Tibial artery (tissue), 4 donors: ENCODE data around the gene IL17F.

Experiments
- DNase-seq, 2 donors: peaks; one replicate each; pipeline ENCODE4 v3.0.0-alpha.2; 2019
- H3K27ac ChIP-seq, 2 donors: fragments of 200-600 bp; sonication (generic) in 1 of 2; 1 replicate in 1 of 2; 2 replicates in 1 of 2; pipeline ENCODE4 v1.5.1; 2018 to 2019; ENCODE audit warnings: mild to moderate bottlenecking in 1 of 2
- H3K27me3 ChIP-seq, 2 donors: fragments of 200-600 bp; sonication (generic) in 1 of 2; one replicate each; pipeline versions ENCODE4 v1.5.1 to v1.6.0; 2016 to 2019
- H3K36me3 ChIP-seq, 3 donors: fragments of 200-600 bp; sonication (generic) in 2 of 3; one replicate each; pipeline ENCODE4 v1.5.1; 2016 to 2019; ENCODE audit warnings: mild to moderate bottlenecking in 2 of 3
- H3K4me1 ChIP-seq, 4 donors: fragments of 200-600 bp; sonication (generic) in 2 of 4; 1 replicate in 3 of 4; 2 replicates in 1 of 4; pipeline ENCODE4 v1.5.1; 2016 to 2019
- H3K4me3 ChIP-seq, 2 donors: fragments of 200-600 bp; sonication (generic) in 1 of 2; 1 replicate in 1 of 2; 2 replicates in 1 of 2; pipeline ENCODE4 v1.5.1; 2018 to 2019; ENCODE audit warnings: mild to moderate bottlenecking in 2 of 2
- H3K9me3 ChIP-seq, 3 donors: fragments of 200-600 bp; sonication (generic) in 1 of 3; one replicate each; pipeline ENCODE4 v1.5.1; 2016 to 2019
- intact Hi-C: fragments of 100-400 bp; cut with DNase I; formaldehyde crosslinking; loops from one replicate; pipeline ENCODE4 v1.15.0; 2023; ENCODE audit warnings: low total_unique reads
- TF ChIP-seq, protein P1 (sequence below), 2 experiments: fragments of 200-600 bp in 1 of 2; fragments of 450-650 bp in 1 of 2; IDR thresholded peaks; one replicate each; pipeline ENCODE4 v1.5.1; 2017 to 2019; ENCODE audit warnings: antibody characterized with exemption in 2 of 2, mild to moderate bottlenecking in 1 of 2, moderate library complexity in 1 of 2

IL17F gene

DNA sequence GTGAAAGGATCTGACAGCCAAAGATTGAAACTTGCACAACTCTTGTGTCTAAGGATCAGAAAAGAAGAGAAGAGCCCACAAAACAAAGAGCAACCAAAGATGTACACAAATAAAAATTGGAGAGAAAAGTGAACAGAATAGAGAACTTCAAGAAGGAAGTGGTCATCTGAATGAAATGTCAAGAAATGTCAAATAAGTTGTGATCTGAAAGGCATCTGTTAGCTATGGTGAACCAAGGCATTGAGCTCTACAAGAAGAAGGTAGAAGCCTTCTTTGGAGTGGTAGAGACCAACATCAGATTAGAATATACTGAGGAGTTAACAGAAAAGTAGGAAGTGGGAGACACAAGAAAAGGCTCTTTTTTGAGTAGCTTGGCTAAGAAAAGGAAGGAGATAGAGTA is 28.5 kb downstream of the IL17F start:
- Histone ChIP-seq H3K9me3 (no peaks in the 10 kb centered on the region), H3K27me3 (no peaks in the 10 kb centered on the region), H3K4me1 (no peaks in the 10 kb centered on the region), H3K27ac (no peak overlapping the region), H3K4me3 (no peak overlapping the region), H3K36me3 (no peaks in the 10 kb centered on the region)
- TF ChIP-seq, protein P1, sequence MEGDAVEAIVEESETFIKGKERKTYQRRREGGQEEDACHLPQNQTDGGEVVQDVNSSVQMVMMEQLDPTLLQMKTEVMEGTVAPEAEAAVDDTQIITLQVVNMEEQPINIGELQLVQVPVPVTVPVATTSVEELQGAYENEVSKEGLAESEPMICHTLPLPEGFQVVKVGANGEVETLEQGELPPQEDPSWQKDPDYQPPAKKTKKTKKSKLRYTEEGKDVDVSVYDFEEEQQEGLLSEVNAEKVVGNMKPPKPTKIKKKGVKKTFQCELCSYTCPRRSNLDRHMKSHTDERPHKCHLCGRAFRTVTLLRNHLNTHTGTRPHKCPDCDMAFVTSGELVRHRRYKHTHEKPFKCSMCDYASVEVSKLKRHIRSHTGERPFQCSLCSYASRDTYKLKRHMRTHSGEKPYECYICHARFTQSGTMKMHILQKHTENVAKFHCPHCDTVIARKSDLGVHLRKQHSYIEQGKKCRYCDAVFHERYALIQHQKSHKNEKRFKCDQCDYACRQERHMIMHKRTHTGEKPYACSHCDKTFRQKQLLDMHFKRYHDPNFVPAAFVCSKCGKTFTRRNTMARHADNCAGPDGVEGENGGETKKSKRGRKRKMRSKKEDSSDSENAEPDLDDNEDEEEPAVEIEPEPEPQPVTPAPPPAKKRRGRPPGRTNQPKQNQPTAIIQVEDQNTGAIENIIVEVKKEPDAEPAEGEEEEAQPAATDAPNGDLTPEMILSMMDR (IDR thresholded peaks at IDR 0.05), result no peak
- intact Hi-C loops, result no loop called here
- DNase-seq, result no peak

DNA sequence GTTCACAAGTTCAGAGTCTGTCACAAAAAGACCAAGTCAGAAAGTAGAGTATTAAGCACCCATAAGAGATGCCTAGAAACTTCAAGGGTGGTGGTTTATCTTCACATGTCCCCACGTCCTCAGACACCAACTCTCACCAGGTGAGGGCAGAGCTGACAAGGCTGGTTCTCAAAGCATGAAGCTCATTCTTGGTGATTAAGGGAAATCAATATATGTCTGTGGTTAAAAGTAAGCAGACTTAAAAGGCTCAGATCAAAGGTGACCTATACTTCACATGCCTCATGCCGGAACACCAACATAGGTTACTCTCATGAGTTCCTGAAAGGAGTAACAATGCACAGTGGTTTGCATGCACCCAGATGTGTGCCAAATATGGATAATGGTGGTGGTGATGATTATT is 31.2 kb downstream of the IL17F start:
- Histone ChIP-seq H3K36me3 (no peaks in the 10 kb centered on the region), H3K4me3 (no peak overlapping the region)
- TF ChIP-seq, protein P1 (IDR thresholded peaks at IDR 0.05), result no peak

DNA sequence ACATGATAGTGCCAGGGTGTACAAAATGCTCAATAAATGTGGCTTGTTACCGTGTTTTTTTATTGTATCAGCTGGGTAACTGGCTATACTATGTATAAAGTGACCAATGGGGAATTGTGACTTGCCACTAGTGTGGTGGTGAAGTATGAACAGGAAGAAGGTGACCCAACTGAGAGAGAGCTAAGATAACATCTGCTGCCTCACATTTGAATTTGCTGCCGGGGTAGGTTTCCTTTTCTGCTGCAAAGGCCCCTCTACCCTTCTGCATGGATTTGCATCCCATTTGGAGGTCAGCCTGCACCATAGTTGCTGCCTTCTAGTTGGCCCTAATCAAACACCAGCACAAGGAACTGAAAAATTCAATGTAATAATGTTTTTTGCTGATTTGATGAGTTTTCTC is 34.1 kb downstream of the IL17F start:
- Histone ChIP-seq H3K4me1 (no peaks in the 10 kb centered on the region), H3K36me3 (no peaks in the 10 kb centered on the region)

More for the DNA sequence above, 31.2 kb downstream of the IL17F start:
- intact Hi-C loops, result no loop called here
- H3K27me3 ChIP-seq, result no peaks in the 10 kb centered on the region
- no peaks in the 10 kb centered on the region for H3K4me1 ChIP-seq
- no peaks in the 10 kb centered on the region for H3K9me3 ChIP-seq
- no peak for DNase-seq
- no peak overlapping the region for H3K27ac ChIP-seq

DNA sequence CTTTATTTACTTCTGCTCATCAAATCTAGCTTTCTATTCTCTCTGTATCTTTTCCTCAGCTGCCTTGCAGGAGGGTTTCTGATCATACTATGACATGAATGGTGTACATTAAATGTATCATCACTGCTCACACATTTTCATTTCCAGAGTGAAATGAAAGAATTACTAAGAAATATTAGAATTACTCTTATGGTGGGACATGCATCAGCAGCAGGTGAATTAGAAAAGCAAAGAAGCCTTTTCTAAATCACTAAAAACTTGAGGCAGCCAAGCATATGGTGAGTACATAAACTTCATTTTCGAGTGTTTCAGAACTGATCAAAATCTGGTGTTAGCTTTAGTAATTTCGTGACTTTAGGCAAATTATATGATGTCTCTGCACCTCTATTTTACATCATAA is 34.5 kb downstream of the IL17F start:
- intact Hi-C loops, result no loop called here
- no peaks in the 10 kb centered on the region for H3K9me3 ChIP-seq
- TF ChIP-seq, protein P1 (IDR thresholded peaks at IDR 0.05), result no peak
- no peaks in the 10 kb centered on the region for H3K36me3 ChIP-seq
- H3K27ac ChIP-seq, result no peak overlapping the region
- H3K4me3 ChIP-seq, result no peak overlapping the region
- H3K4me1 ChIP-seq, result no peaks in the 10 kb centered on the region
- no peaks in the 10 kb centered on the region for H3K27me3 ChIP-seq
- no peak for DNase-seq

More for the DNA sequence above, 34.1 kb downstream of the IL17F start:
- DNase-seq, result no peak
- intact Hi-C loops, result no loop called here
- no peaks in the 10 kb centered on the region for H3K9me3 ChIP-seq
- no peaks in the 10 kb centered on the region for H3K27me3 ChIP-seq
- TF ChIP-seq, protein P1 (IDR thresholded peaks at IDR 0.05), result no peak
- H3K4me3 ChIP-seq, result no peak overlapping the region
- H3K27ac ChIP-seq, result no peak overlapping the region

DNA sequence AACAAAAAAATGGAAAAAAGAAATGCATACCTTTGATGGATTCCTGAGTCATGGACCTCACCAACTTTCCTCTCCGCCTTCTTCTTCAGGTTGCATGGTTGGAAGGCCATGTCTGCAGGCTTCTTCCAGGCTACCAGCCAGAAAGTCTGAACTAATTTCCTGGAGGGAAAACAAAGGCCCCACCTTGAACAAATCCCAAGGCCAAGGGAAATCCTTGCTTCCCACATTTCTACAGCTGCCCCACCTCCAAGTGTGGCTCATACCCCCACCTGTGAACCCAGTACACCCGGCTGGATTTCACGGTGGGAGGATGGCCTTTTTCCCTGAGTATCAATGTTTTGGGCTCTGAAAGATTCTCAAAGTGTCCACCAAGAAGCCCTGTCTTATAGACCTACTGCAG is 35.7 kb downstream of the IL17F start:
- Histone ChIP-seq H3K9me3 (no peaks in the 10 kb centered on the region), H3K36me3 (no peaks in the 10 kb centered on the region), H3K4me1 (no peaks in the 10 kb centered on the region), H3K27ac (no peak overlapping the region), H3K4me3 (no peak overlapping the region), H3K27me3 (no peaks in the 10 kb centered on the region)
- intact Hi-C loops, result no loop called here
- DNase-seq, result no peak
- TF ChIP-seq, protein P1 (IDR thresholded peaks at IDR 0.05), result no peak

DNA sequence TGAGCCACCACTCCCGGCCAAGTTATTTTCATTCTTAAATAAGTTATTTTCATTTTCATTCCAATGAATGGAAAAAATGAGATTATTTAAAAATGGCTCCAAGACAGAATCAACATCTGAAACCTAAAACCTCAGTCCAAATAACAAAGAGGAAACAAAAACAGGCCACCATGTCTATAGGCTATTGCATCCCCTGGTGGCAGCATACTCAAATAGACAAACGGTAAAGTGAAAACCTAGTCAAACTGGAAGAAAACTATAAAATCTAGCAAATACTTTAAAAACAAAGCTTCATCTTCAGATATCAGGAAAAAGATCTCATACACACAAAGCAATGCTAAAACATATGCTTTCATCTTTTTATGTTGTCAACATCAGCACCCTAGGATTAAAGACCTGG is 37.2 kb downstream of the IL17F start:
- intact Hi-C loops, result no loop called here
- Histone ChIP-seq H3K4me3 (no peak overlapping the region), H3K9me3 (no peaks in the 10 kb centered on the region), H3K4me1 (no peaks in the 10 kb centered on the region), H3K36me3 (no peaks in the 10 kb centered on the region), H3K27ac (no peak overlapping the region), H3K27me3 (no peaks in the 10 kb centered on the region)
- no peak for DNase-seq
- TF ChIP-seq, protein P1 (IDR thresholded peaks at IDR 0.05), result no peak
